Measurements from ENCODE around the gene HAGH.

DNA sequence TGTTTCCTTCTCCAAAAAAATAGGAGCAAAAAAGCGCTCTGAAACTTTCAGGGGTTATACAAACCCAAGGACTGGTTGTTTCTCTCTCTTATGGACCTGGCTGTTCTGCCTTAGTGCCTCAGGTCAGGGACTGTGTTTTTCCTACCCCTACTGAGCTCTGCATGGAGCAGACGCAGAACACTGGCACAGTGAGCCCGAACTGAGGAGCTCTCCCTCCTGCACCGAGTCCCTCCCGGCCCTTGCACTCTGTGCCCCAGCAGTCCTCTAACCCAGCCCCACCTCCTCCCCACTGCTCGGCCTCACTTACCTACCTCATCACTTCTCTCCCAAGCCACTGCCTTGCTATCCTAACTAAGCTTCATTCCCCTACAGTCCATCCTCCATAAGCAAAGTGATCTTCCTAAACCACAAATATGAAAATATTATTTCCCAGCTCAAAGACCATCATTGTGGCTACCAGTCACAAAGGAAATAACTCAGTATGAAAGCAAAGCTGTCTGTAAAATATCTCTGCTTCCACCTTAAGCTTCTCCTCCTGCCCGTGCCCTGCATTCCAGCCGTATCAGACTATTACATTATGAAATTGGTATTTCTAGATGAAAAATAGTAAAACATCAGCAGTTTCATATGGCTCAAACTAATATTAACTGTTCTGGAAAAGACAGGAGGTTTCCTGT, 31.7 kb upstream of the HAGH start:
- TF ChIP-seq KLF16 (tag by site-specific recombination; IDR thresholded peaks at IDR 0.05) = no peak
- TF ChIP-seq, protein P1, sequence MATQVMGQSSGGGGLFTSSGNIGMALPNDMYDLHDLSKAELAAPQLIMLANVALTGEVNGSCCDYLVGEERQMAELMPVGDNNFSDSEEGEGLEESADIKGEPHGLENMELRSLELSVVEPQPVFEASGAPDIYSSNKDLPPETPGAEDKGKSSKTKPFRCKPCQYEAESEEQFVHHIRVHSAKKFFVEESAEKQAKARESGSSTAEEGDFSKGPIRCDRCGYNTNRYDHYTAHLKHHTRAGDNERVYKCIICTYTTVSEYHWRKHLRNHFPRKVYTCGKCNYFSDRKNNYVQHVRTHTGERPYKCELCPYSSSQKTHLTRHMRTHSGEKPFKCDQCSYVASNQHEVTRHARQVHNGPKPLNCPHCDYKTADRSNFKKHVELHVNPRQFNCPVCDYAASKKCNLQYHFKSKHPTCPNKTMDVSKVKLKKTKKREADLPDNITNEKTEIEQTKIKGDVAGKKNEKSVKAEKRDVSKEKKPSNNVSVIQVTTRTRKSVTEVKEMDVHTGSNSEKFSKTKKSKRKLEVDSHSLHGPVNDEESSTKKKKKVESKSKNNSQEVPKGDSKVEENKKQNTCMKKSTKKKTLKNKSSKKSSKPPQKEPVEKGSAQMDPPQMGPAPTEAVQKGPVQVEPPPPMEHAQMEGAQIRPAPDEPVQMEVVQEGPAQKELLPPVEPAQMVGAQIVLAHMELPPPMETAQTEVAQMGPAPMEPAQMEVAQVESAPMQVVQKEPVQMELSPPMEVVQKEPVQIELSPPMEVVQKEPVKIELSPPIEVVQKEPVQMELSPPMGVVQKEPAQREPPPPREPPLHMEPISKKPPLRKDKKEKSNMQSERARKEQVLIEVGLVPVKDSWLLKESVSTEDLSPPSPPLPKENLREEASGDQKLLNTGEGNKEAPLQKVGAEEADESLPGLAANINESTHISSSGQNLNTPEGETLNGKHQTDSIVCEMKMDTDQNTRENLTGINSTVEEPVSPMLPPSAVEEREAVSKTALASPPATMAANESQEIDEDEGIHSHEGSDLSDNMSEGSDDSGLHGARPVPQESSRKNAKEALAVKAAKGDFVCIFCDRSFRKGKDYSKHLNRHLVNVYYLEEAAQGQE (tag by site-specific recombination; IDR thresholded peaks at IDR 0.05) = no peak
- TF ChIP-seq ZNF175 (tag by site-specific recombination; IDR thresholded peaks at IDR 0.05) = no peak
- TF ChIP-seq, protein P2, sequence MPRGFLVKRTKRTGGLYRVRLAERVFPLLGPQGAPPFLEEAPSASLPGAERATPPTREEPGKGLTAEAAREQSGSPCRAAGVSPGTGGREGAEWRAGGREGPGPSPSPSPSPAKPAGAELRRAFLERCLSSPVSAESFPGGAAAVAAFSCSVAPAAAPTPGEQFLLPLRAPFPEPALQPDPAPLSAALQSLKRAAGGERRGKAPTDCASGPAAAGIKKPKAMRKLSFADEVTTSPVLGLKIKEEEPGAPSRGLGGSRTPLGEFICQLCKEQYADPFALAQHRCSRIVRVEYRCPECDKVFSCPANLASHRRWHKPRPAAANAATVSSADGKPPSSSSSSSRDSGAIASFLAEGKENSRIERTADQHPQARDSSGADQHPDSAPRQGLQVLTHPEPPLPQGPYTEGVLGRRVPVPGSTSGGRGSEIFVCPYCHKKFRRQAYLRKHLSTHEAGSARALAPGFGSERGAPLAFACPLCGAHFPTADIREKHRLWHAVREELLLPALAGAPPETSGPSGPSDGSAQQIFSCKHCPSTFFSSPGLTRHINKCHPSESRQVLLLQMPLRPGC (tag by site-specific recombination; IDR thresholded peaks at IDR 0.05) = no peak
- TF ChIP-seq ZFHX2 (tag by site-specific recombination; conservative IDR thresholded peaks at IDR 0.05) = no peak

Measured in HEK293 (cell line).